ENCODE measurements around the gene ABI2.

DNA sequence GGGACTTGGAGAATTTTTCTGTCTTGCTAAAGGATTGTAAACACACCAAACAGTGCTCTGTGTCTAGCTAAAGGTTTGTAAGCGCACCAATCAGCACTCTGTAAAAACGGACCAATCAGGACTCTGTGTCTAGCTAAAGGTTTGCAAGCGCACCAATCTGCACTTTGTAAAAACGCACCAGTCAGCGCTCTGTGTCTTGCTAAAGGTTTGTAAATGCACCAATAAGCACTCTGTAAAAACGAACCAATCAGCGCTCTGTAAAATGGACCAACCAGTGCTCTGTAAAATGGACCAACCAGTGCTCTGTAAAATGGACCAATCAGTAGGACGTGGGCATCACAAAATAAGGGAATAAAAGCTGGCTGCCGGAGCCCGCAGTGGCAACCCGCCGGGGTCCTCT lies 16.5 kb downstream of the ABI2 start:
- TF ChIP-seq, protein P1, sequence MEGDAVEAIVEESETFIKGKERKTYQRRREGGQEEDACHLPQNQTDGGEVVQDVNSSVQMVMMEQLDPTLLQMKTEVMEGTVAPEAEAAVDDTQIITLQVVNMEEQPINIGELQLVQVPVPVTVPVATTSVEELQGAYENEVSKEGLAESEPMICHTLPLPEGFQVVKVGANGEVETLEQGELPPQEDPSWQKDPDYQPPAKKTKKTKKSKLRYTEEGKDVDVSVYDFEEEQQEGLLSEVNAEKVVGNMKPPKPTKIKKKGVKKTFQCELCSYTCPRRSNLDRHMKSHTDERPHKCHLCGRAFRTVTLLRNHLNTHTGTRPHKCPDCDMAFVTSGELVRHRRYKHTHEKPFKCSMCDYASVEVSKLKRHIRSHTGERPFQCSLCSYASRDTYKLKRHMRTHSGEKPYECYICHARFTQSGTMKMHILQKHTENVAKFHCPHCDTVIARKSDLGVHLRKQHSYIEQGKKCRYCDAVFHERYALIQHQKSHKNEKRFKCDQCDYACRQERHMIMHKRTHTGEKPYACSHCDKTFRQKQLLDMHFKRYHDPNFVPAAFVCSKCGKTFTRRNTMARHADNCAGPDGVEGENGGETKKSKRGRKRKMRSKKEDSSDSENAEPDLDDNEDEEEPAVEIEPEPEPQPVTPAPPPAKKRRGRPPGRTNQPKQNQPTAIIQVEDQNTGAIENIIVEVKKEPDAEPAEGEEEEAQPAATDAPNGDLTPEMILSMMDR (IDR thresholded peaks at IDR 0.05; ENCODE audit: low read depth, low read length) = no peak
- TF ChIP-seq POLR2A (IDR thresholded peaks at IDR 0.05; ENCODE audit: extremely low read depth, insufficient read length) (no peak), MAX (IDR thresholded peaks at IDR 0.05; ENCODE audit: low read depth, low read length) (no peak)

Measured in NB4 (cell line).